AG04450 (cell line): ENCODE measurements around the gene BMPER. TPM values are rescaled to one million over a fixed set of nuclear protein-coding genes. Genes with fewer than 3 reads are reported as not detected.
A peak's percentile ranks its signal among the peaks of the same experiment; 100 is the strongest.

Experiments
- CTCF ChIA-PET: fragments of 300-600, 350-600 bp; formaldehyde crosslinking; extraction: SDS; loops from one replicate; lab custom pipeline; 2022; ENCODE audit warnings: antibody characterized with exemption, inconsistent platforms; lab: Charles Lee
- POLR2A ChIA-PET: fragments of 350-600 bp; formaldehyde crosslinking; extraction: SDS; loops from one replicate; lab custom pipeline; 2021; ENCODE audit warnings: antibody characterized with exemption, inconsistent platforms; lab: Yijun Ruan, JAX
- DNase-seq: peaks from one replicate; pipeline ENCODE4 v3.0.0-alpha.2; 2011; ENCODE audit warnings: low read depth, low spot score
- H3K27ac ChIP-seq: one replicate; pipeline ENCODE4 v1.5.1; 2012; ENCODE audit warnings: low read depth, low read length, control low read depth
- H3K27me3 ChIP-seq: one replicate; pipeline ENCODE4 v1.6.0; 2012; ENCODE audit warnings: low read length; ENCODE audit not compliant: control insufficient read depth, insufficient read depth
- H3K4me3 ChIP-seq: 2 replicates; pipeline ENCODE4 v1.5.1; 2011; ENCODE audit warnings: mild to moderate bottlenecking, low read depth, low read length, control low read depth
- H3K9me3 ChIP-seq: 2 replicates; pipeline ENCODE4 v1.5.1; 2012; ENCODE audit warnings: low read length; ENCODE audit not compliant: control insufficient read depth, insufficient read depth
- polyA plus RNA-seq: library from polyadenylated mRNA; depleted of rRNA; stranded (reverse); fragments of >200 nt; gene quantifications from 2 replicates; pipeline ENCODE4 v1.2.3, GENCODE V29; 2011
- TF ChIP-seq, protein P1 (sequence below): IDR thresholded peaks from 2 replicates; pipeline ENCODE4 v1.5.1; 2011; ENCODE audit warnings: low read depth, low read length, control low read depth, inconsistent platforms

The BMPER gene
- polyA plus RNA-seq, 1 experiment = 1.1 TPM

GRCh38 chr7:34087892-34088891, 182.9 kb downstream of the BMPER start:
- TF ChIP-seq, protein P1, sequence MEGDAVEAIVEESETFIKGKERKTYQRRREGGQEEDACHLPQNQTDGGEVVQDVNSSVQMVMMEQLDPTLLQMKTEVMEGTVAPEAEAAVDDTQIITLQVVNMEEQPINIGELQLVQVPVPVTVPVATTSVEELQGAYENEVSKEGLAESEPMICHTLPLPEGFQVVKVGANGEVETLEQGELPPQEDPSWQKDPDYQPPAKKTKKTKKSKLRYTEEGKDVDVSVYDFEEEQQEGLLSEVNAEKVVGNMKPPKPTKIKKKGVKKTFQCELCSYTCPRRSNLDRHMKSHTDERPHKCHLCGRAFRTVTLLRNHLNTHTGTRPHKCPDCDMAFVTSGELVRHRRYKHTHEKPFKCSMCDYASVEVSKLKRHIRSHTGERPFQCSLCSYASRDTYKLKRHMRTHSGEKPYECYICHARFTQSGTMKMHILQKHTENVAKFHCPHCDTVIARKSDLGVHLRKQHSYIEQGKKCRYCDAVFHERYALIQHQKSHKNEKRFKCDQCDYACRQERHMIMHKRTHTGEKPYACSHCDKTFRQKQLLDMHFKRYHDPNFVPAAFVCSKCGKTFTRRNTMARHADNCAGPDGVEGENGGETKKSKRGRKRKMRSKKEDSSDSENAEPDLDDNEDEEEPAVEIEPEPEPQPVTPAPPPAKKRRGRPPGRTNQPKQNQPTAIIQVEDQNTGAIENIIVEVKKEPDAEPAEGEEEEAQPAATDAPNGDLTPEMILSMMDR = peak; percentile 70
- CTCF ChIA-PET = interaction anchor here (0.6 to 3.3 kb wide), 26 partner anchors 8 to 903 kb away, joined by 3 to 58 read pairs (median 4); partner anchors contain the start of gene BMPER
- H3K27ac ChIP-seq = no peak overlapping the region
- H3K4me3 ChIP-seq = no peak overlapping the region
- DNase-seq = no peak
- H3K9me3 ChIP-seq = no peaks in the 10 kb centered on the region
- POLR2A ChIA-PET = interaction anchor here (0.7 kb wide), 1 partner anchor 569 kb away, joined by 5 read pairs; no protein-coding TSS in a partner anchor
- no peaks in the 10 kb centered on the region for H3K27me3 ChIP-seq

GRCh38 chr7:34090816-34091215, 185.5 kb downstream of the BMPER start:
- no peak for DNase-seq
- no peak overlapping the region for H3K27ac ChIP-seq
- CTCF ChIA-PET = interaction anchor here (1.0 to 2.8 kb wide), 8 partner anchors 18 to 847 kb away, joined by 3 to 15 read pairs (median 5); no protein-coding TSS in a partner anchor
- no peak overlapping the region for H3K4me3 ChIP-seq
- H3K9me3 ChIP-seq = no peaks in the 10 kb centered on the region
- POLR2A ChIA-PET = no interaction called here
- TF ChIP-seq, protein P1 = no peak
- no peaks in the 10 kb centered on the region for H3K27me3 ChIP-seq

GRCh38 chr7:34091321-34091917, 186.1 kb downstream of the BMPER start:
- H3K27ac ChIP-seq = no peak overlapping the region
- DNase-seq = peak; percentile 18
- H3K27me3 ChIP-seq = no peaks in the 10 kb centered on the region
- ChIA-PET POLR2A (no interaction called here), CTCF (interaction anchor here (0.6 to 2.8 kb wide), 17 partner anchors 12 to 848 kb away, joined by 3 to 15 read pairs (median 4); no protein-coding TSS in a partner anchor)
- TF ChIP-seq, protein P1 = peak; percentile 51
- no peak overlapping the region for H3K4me3 ChIP-seq
- H3K9me3 ChIP-seq = no peaks in the 10 kb centered on the region

DNA sequence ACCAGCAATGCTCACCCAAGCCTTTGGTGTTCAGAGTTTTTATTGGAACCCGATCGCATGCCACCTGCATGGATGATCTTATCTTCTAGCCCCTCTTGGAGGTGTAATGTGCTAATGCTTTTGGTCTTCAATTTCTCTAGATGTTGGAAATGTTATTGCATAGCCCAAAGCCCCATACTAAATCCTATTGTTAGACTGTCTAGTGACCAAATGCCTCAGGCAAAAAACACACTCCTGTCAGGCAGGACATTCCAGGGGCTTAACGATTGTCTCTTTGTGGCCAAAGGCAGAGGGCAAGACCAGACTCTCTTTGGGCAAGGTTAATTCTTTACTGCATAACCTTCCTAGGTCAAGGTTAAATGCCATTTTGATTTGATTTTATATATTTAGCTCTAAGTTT, 187.9 kb downstream of the BMPER start:
- POLR2A ChIA-PET = no interaction called here
- H3K27ac ChIP-seq = no peak overlapping the region
- H3K27me3 ChIP-seq = no peaks in the 10 kb centered on the region
- no peaks in the 10 kb centered on the region for H3K9me3 ChIP-seq
- TF ChIP-seq, protein P1 = no peak
- H3K4me3 ChIP-seq = no peak overlapping the region
- DNase-seq = no peak
- CTCF ChIA-PET = interaction anchor here (1.1 kb wide), 1 partner anchor 73 kb away, joined by 4 read pairs; no protein-coding TSS in a partner anchor
